CD14-positive monocyte (primary cell): ENCODE data around the gene NDRG4. TPM values are rescaled to one million over a fixed set of nuclear protein-coding genes. Genes with fewer than 3 reads are reported as not detected.

Source experiments
- DNase-seq, 3 donors: peaks; one replicate each; pipeline ENCODE4 v3.0.0-alpha.2; 2011 to 2022
- H2AFZ ChIP-seq: 2 replicates; pipeline ENCODE4 v1.6.0; 2012; ENCODE audit warnings: mild to moderate bottlenecking, low read depth, low read length, inconsistent platforms; ENCODE audit not compliant: insufficient read depth, poor library complexity, severe bottlenecking
- H3K27ac ChIP-seq, 2 donors: 1 replicate in 1 of 2; 2 replicates in 1 of 2; pipeline ENCODE4 v1.5.1; 2012 to 2013; ENCODE audit warnings: low read length in 2 of 2, control low read depth in 1 of 2, inconsistent platforms in 1 of 2, low read depth in 1 of 2, mild to moderate bottlenecking in 1 of 2
- H3K27me3 ChIP-seq, 2 donors: one replicate each; pipeline versions ENCODE4 v1.6.0 to v1.6.1; 2011 to 2013; ENCODE audit warnings: low read length in 2 of 2; ENCODE audit not compliant: control insufficient read depth in 2 of 2, insufficient read depth in 2 of 2
- H3K36me3 ChIP-seq, 2 donors: replicated peaks in 1 of 2; 1 replicate in 1 of 2; 2 replicates in 1 of 2; pipeline versions ENCODE4 v1.5.1 to v1.6.1; 2012 to 2013; ENCODE audit warnings: low read length in 2 of 2, control low read depth in 1 of 2, inconsistent platforms in 1 of 2, mild to moderate bottlenecking in 1 of 2; ENCODE audit not compliant: insufficient read depth in 2 of 2, control insufficient read depth in 1 of 2
- H3K4me1 ChIP-seq, 2 donors: 1 replicate in 1 of 2; 2 replicates in 1 of 2; pipeline versions ENCODE4 v1.5.1 to v1.6.1; 2012 to 2013; ENCODE audit warnings: low read length in 2 of 2, control low read depth in 1 of 2, inconsistent platforms in 1 of 2, mild to moderate bottlenecking in 1 of 2, moderate library complexity in 1 of 2; ENCODE audit not compliant: insufficient read depth in 2 of 2, control insufficient read depth in 1 of 2
- H3K4me2 ChIP-seq: replicated peaks from 2 replicates; pipeline ENCODE3; 2012; ENCODE audit warnings: low read length, moderate library complexity, mild to moderate bottlenecking; ENCODE audit not compliant: poor library complexity, severe bottlenecking; ENCODE audit errors: extremely low read depth
- H3K4me3 ChIP-seq, 3 experiments: fragments of 200-600 bp in 1 of 3; sonication (generic) in 1 of 3; replicated peaks in 1 of 3; 1 replicate in 2 of 3; 2 replicates in 1 of 3; pipeline ENCODE4 v1.5.1; 2011 to 2013; ENCODE audit warnings: low read length in 3 of 3, mild to moderate bottlenecking in 3 of 3, control low read depth in 2 of 3, low read depth in 2 of 3, inconsistent platforms in 1 of 3, moderate library complexity in 1 of 3
- H3K79me2 ChIP-seq: 2 replicates; pipeline ENCODE4 v1.6.0; 2012; ENCODE audit warnings: mild to moderate bottlenecking, control low read depth, inconsistent platforms, low read length, moderate library complexity; ENCODE audit not compliant: insufficient read depth
- H3K9ac ChIP-seq: 2 replicates; pipeline ENCODE4 v1.6.0; 2017; ENCODE audit warnings: low read length, mild to moderate bottlenecking; ENCODE audit not compliant: insufficient read depth, poor library complexity, severe bottlenecking
- H3K9me3 ChIP-seq, 2 donors: replicated peaks in 1 of 2; 1 replicate in 1 of 2; 2 replicates in 1 of 2; pipeline versions ENCODE4 v1.5.1 to v1.6.1; 2012 to 2013; ENCODE audit warnings: low read length in 2 of 2, control low read depth in 1 of 2; ENCODE audit not compliant: control insufficient read depth in 1 of 2, insufficient read depth in 1 of 2
- H4K20me1 ChIP-seq: 2 replicates; pipeline ENCODE4 v1.6.0; 2012; ENCODE audit warnings: mild to moderate bottlenecking, low read length, control low read depth, moderate library complexity; ENCODE audit not compliant: insufficient read depth
- H3K27ac Mint-ChIP-seq, 7 donors: one replicate each; pipeline ENCODE4 v1.8.0; 2020; ENCODE audit warnings: mild to moderate bottlenecking in 7 of 7, mixed read lengths in 7 of 7, moderate library complexity in 6 of 7, inconsistent platforms in 2 of 7
- H3K27me3 Mint-ChIP-seq, 3 donors: one replicate each; pipeline ENCODE4 v1.8.0; 2021 to 2022; ENCODE audit warnings: low read depth in 3 of 3, mild to moderate bottlenecking in 3 of 3, mixed read lengths in 3 of 3, moderate library complexity in 3 of 3, inconsistent platforms in 1 of 3
- H3K36me3 Mint-ChIP-seq, 2 donors: one replicate each; pipeline ENCODE4 v1.8.0; 2020; ENCODE audit warnings: mixed read lengths in 2 of 2, inconsistent platforms in 1 of 2, mild to moderate bottlenecking in 1 of 2
- H3K4me1 Mint-ChIP-seq: one replicate; pipeline ENCODE4 v1.8.0; 2020; ENCODE audit warnings: mild to moderate bottlenecking, mixed read lengths
- H3K4me3 Mint-ChIP-seq, 2 donors: one replicate each; pipeline ENCODE4 v1.8.0; 2020; ENCODE audit warnings: mild to moderate bottlenecking in 2 of 2, mixed read lengths in 2 of 2, moderate library complexity in 1 of 2
- H3K9me3 Mint-ChIP-seq, 7 donors: one replicate each; pipeline ENCODE4 v1.8.0; 2020 to 2022; ENCODE audit warnings: mixed read lengths in 7 of 7, mild to moderate bottlenecking in 6 of 7, moderate library complexity in 6 of 7, inconsistent platforms in 2 of 7
- CTCF ChIP-seq: fragments of 200-600 bp; IDR thresholded peaks from one replicate; pipeline ENCODE4 v1.8.0; 2022; ENCODE audit warnings: antibody characterized with exemption, mild to moderate bottlenecking
- WGBS: methylation state at CpG from one replicate; pipeline ENCODE4 v1.1.5; 2013; ENCODE audit warnings: missing lambda C conversion rate; ENCODE audit not compliant: insufficient coverage; 5-methylcytosine and 5-hydroxymethylcytosine counted together
- intact Hi-C, 2 donors: fragments of 100-400 bp; cut with micrococcal nuclease; formaldehyde crosslinking; loops; one replicate each; pipeline versions ENCODE4 v1.15.0 to v1.15.1; 2023
- polyA plus RNA-seq, 3 donors: library from polyadenylated mRNA; depleted of rRNA in 1 of 3; unstranded in 2 of 3; stranded (reverse) in 1 of 3; fragments of 300-500 nt in 2 of 3; fragments of >200 nt in 1 of 3; fragmentation: Illumina TruSeq in 2 of 3; gene quantifications; 1 replicate in 2 of 3; 2 replicates in 1 of 3; pipeline ENCODE4 v1.2.3, GENCODE V29; 2012 to 2021

NDRG4 gene
- polyA plus RNA-seq, 3 donors = not detected

- H4K20me1 ChIP-seq = no peaks in the 10 kb centered on the region
- no peaks in the 10 kb centered on the region for H3K27me3 ChIP-seq
- H3K27ac ChIP-seq = no peak overlapping the region
- H3K4me1 ChIP-seq = peaks cover 0 to under 1% of the 10 kb centered on the region in 2 donors
- H3K27ac Mint-ChIP-seq = no peak overlapping the region
- H3K9ac ChIP-seq = no peak overlapping the region
- H3K4me3 Mint-ChIP-seq = no peak overlapping the region
- no peak for TF ChIP-seq CTCF
- no peak for DNase-seq
- no peaks in the 10 kb centered on the region for H3K9me3 Mint-ChIP-seq
- WGBS = 98% methylated on average over 5 of the region's 9 CpGs
- no peak overlapping the region for H3K4me2 ChIP-seq
- no peaks in the 10 kb centered on the region for H3K36me3 Mint-ChIP-seq
- no peak overlapping the region for H3K4me3 ChIP-seq
- peaks cover 3 to 7% (median 5%) of the 10 kb centered on the region in 3 donors for H3K27me3 Mint-ChIP-seq
- no peaks in the 10 kb centered on the region for H3K36me3 ChIP-seq
- no peaks in the 10 kb centered on the region for H3K9me3 ChIP-seq
- no peaks in the 10 kb centered on the region for H3K79me2 ChIP-seq
- intact Hi-C loops = loop anchor here (10.0 kb wide), 2 partner anchors 115 to 155 kb away; partner anchors contain the start of gene CNOT1 (in 1 of the 2)
- no peaks in the 10 kb centered on the region for H3K4me1 Mint-ChIP-seq
- H2AFZ ChIP-seq = no peak overlapping the region
Measured at GRCh38 chr16:58509256-58510096, 9.5 kb downstream of the NDRG4 start.

DNA sequence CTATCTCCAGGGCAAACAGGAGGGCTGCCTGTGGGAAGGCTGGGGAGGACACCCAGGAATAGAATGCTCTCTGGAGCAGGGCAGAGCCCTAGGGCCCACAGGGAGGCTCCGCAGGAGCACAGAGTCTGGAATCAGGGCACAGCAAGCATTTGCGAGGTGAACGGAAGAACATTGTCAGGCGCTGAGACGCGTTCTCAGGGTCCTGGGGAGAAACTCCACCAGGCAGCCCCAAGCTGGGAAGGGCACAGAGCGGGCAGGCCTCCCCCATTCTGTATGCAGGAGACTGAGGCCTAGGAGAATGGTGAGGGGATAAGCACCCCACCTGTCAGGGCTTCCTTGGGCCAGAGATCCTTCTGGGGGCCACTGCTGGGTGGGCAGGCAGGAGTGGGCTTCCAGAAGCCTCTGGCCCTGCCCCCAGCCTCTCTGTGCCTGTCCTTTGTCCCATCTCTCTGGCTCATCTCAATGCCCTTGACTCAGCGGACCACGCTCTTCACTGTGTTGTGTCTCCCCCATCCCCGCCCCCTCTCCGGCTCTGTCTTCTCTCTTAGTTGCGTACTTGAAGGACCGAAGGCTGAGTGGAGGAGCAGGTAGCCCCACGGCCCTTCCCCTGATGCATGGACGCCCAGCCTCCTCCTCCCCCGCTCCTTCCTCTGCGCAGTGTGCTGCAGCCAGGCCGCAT, 10.3 kb downstream of the NDRG4 start:
- no peak overlapping the region for H2AFZ ChIP-seq
- no peaks in the 10 kb centered on the region for H3K36me3 Mint-ChIP-seq
- peaks cover 6 to 8% of the 10 kb centered on the region in 2 donors for H3K4me1 ChIP-seq
- H3K9me3 Mint-ChIP-seq = no peaks in the 10 kb centered on the region
- no peak overlapping the region for H3K4me3 ChIP-seq
- no peak overlapping the region for H3K27ac Mint-ChIP-seq
- peaks cover 6% of the 10 kb centered on the region for H3K4me1 Mint-ChIP-seq
- intact Hi-C loops = loop anchor here (10.0 kb wide), 2 partner anchors 115 to 155 kb away; partner anchors contain the start of gene CNOT1 (in 1 of the 2)
- no peak for DNase-seq
- H3K79me2 ChIP-seq = no peaks in the 10 kb centered on the region
- H3K36me3 ChIP-seq = no peaks in the 10 kb centered on the region
- H3K4me3 Mint-ChIP-seq = no peak overlapping the region
- H3K27me3 ChIP-seq = no peaks in the 10 kb centered on the region
- no peak overlapping the region for H3K9ac ChIP-seq
- H4K20me1 ChIP-seq = no peaks in the 10 kb centered on the region
- peaks cover 0 to 7% (median 5%) of the 10 kb centered on the region in 3 donors for H3K27me3 Mint-ChIP-seq
- H3K4me2 ChIP-seq = no peak overlapping the region
- no peak overlapping the region for H3K27ac ChIP-seq
- no peaks in the 10 kb centered on the region for H3K9me3 ChIP-seq
- 97% methylated on average over 14 of the region's 18 CpGs for WGBS
- no peak for TF ChIP-seq CTCF
